Measurements from ENCODE around the gene TMEM26. TPM values are rescaled to one million over a fixed set of nuclear protein-coding genes. Genes with fewer than 3 reads are reported as not detected.

TMEM26 gene
- total RNA-seq, 1 donor from 2014 or later: 0.18 TPM

DNA sequence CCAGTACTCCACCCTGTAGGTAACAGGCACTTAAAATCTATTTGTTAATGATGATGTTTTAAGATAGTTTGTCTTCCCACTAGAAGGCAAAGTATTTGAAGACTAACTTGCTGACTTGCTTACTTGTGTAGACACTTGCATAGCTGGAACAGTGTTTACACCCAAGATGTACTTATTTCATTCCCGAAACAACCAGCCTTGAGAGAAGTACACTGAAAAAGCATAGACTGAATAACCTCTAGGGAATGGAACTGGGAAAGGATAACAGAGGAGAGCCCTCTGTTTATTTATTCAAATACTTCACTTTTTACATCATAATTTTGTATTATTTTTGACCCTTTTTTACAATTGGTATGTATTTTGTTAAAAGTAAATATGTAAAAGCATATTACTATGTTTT lies 33.1 kb upstream of the TMEM26 start:
- no peak overlapping the region for H3K4me2 ChIP-seq (ENCODE audit: low read length)
- H3K36me3 ChIP-seq (ENCODE audit: insufficient read depth, low read length): no peaks in the 10 kb centered on the region
- no peak overlapping the region for H3K4me3 ChIP-seq (ENCODE audit: insufficient read depth, low read depth, low read length)
- no peaks in the 10 kb centered on the region for H3K9me3 ChIP-seq (ENCODE audit: insufficient read depth, low read depth, low read length)
- no peak for DNase-seq (ENCODE audit: low read depth)
- Mint-ChIP-seq H3K27ac (ENCODE audit: unreplicated experiment) (no peak overlapping the region), H3K27me3 (ENCODE audit: low read depth, unreplicated experiment) (no peaks in the 10 kb centered on the region), H3K36me3 (ENCODE audit: low read depth, unreplicated experiment) (no peaks in the 10 kb centered on the region), H3K4me3 (ENCODE audit: unreplicated experiment) (no peak overlapping the region), H3K9me3 (ENCODE audit: unreplicated experiment) (no peaks in the 10 kb centered on the region), H3K4me1 (ENCODE audit: low read depth, unreplicated experiment) (no peaks in the 10 kb centered on the region)
- H3K79me2 ChIP-seq (ENCODE audit: insufficient read depth, low read length): no peaks in the 10 kb centered on the region
- TF ChIP-seq EZH2 (IDR thresholded peaks at IDR 0.05; ENCODE audit: insufficient read depth, low read length): no peak
- TF ChIP-seq, protein P1, sequence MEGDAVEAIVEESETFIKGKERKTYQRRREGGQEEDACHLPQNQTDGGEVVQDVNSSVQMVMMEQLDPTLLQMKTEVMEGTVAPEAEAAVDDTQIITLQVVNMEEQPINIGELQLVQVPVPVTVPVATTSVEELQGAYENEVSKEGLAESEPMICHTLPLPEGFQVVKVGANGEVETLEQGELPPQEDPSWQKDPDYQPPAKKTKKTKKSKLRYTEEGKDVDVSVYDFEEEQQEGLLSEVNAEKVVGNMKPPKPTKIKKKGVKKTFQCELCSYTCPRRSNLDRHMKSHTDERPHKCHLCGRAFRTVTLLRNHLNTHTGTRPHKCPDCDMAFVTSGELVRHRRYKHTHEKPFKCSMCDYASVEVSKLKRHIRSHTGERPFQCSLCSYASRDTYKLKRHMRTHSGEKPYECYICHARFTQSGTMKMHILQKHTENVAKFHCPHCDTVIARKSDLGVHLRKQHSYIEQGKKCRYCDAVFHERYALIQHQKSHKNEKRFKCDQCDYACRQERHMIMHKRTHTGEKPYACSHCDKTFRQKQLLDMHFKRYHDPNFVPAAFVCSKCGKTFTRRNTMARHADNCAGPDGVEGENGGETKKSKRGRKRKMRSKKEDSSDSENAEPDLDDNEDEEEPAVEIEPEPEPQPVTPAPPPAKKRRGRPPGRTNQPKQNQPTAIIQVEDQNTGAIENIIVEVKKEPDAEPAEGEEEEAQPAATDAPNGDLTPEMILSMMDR (IDR thresholded peaks at IDR 0.05; ENCODE audit: insufficient read depth, low read depth, low read length): no peak
- H3K27ac ChIP-seq (ENCODE audit: low read depth, low read length): no peak overlapping the region
- no peaks in the 10 kb centered on the region for H3K4me1 ChIP-seq (ENCODE audit: insufficient read depth, low read length)
- H3K9ac ChIP-seq (ENCODE audit: low read length): no peak overlapping the region
- no peak overlapping the region for H2AFZ ChIP-seq (ENCODE audit: low read depth, low read length)
- FAIRE-seq: no peak
- no peaks in the 10 kb centered on the region for H4K20me1 ChIP-seq (ENCODE audit: insufficient read depth, low read length)
- no peaks in the 10 kb centered on the region for H3K27me3 ChIP-seq (ENCODE audit: insufficient read depth, low read length)

DNA sequence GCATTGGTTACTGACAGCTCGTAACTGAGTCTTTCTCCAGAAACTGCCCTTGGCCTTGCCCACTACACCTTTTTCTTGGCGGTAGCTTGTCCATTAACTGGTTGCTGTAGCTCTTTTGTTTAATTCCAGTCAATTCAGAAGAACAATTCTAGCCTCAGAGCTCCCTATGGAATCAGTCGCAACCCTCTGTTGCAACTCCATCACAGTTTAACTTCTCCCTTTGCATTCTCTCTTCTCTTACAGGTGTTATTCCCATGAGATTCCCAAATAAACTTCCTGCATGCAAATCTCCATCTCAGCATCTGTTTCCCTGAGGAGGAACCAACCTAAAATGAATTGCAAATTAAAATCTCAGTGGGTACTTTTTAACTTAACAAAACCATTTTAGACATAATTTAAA lies 28.4 kb upstream of the TMEM26 start:
- Histone ChIP-seq H4K20me1 (ENCODE audit: insufficient read depth, low read length) (no peaks in the 10 kb centered on the region), H3K4me2 (ENCODE audit: low read length) (no peak overlapping the region), H3K9ac (ENCODE audit: low read length) (no peak overlapping the region), H3K27me3 (ENCODE audit: insufficient read depth, low read length) (no peaks in the 10 kb centered on the region), H3K4me1 (ENCODE audit: insufficient read depth, low read length) (no peaks in the 10 kb centered on the region), H3K36me3 (ENCODE audit: insufficient read depth, low read length) (no peaks in the 10 kb centered on the region), H3K9me3 (ENCODE audit: insufficient read depth, low read depth, low read length) (no peaks in the 10 kb centered on the region), H3K27ac (ENCODE audit: low read depth, low read length) (no peak overlapping the region), H2AFZ (ENCODE audit: low read depth, low read length) (no peak overlapping the region), H3K4me3 (ENCODE audit: insufficient read depth, low read depth, low read length) (no peak overlapping the region), H3K79me2 (ENCODE audit: insufficient read depth, low read length) (no peaks in the 10 kb centered on the region)
- H3K4me3 Mint-ChIP-seq (ENCODE audit: unreplicated experiment): no peak overlapping the region
- H3K36me3 Mint-ChIP-seq (ENCODE audit: low read depth, unreplicated experiment): no peaks in the 10 kb centered on the region
- no peaks in the 10 kb centered on the region for H3K4me1 Mint-ChIP-seq (ENCODE audit: low read depth, unreplicated experiment)
- no peak overlapping the region for H3K27ac Mint-ChIP-seq (ENCODE audit: unreplicated experiment)
- no peaks in the 10 kb centered on the region for H3K27me3 Mint-ChIP-seq (ENCODE audit: low read depth, unreplicated experiment)
- H3K9me3 Mint-ChIP-seq (ENCODE audit: unreplicated experiment): no peaks in the 10 kb centered on the region
- DNase-seq (ENCODE audit: low read depth) (no peak), FAIRE-seq (no peak)
- no peak for TF ChIP-seq EZH2 (IDR thresholded peaks at IDR 0.05; ENCODE audit: insufficient read depth, low read length)
- TF ChIP-seq, protein P1 (IDR thresholded peaks at IDR 0.05; ENCODE audit: insufficient read depth, low read depth, low read length): no peak

DNA sequence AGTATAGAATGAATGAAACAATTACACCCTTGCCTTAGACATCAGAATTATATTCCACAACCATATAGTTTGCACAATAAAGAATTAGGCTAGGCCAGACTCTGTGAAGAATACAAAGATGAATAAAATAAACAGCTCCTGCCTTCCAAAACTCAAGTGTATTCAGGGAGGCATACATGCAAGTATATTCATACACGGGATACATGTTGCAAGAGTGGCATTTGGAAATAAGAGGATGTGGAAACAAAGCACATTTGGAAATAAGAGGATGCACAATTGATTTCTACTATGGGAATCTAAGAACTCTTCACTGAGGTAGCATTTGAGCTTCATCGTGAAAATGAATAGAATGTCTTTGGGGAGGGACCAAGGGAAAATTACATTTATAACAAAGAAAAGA lies 27.0 kb upstream of the TMEM26 start:
- H3K4me1 Mint-ChIP-seq (ENCODE audit: low read depth, unreplicated experiment): peaks cover 2% of the 10 kb centered on the region
- no peak overlapping the region for H3K4me3 Mint-ChIP-seq (ENCODE audit: unreplicated experiment)
- Histone ChIP-seq H3K27me3 (ENCODE audit: insufficient read depth, low read length) (no peaks in the 10 kb centered on the region), H4K20me1 (ENCODE audit: insufficient read depth, low read length) (no peaks in the 10 kb centered on the region), H3K9me3 (ENCODE audit: insufficient read depth, low read depth, low read length) (no peaks in the 10 kb centered on the region), H3K79me2 (ENCODE audit: insufficient read depth, low read length) (no peaks in the 10 kb centered on the region), H3K4me3 (ENCODE audit: insufficient read depth, low read depth, low read length) (no peak overlapping the region), H3K36me3 (ENCODE audit: insufficient read depth, low read length) (no peaks in the 10 kb centered on the region), H3K4me1 (ENCODE audit: insufficient read depth, low read length) (peaks cover 4% of the 10 kb centered on the region), H2AFZ (ENCODE audit: low read depth, low read length) (no peak overlapping the region), H3K4me2 (ENCODE audit: low read length) (no peak overlapping the region), H3K9ac (ENCODE audit: low read length) (no peak overlapping the region), H3K27ac (ENCODE audit: low read depth, low read length) (no peak overlapping the region)
- no peak for FAIRE-seq
- no peaks in the 10 kb centered on the region for H3K9me3 Mint-ChIP-seq (ENCODE audit: unreplicated experiment)
- TF ChIP-seq, protein P1 (IDR thresholded peaks at IDR 0.05; ENCODE audit: insufficient read depth, low read depth, low read length): no peak
- TF ChIP-seq EZH2 (IDR thresholded peaks at IDR 0.05; ENCODE audit: insufficient read depth, low read length): no peak
- no peak for DNase-seq (ENCODE audit: low read depth)
- no peaks in the 10 kb centered on the region for H3K36me3 Mint-ChIP-seq (ENCODE audit: low read depth, unreplicated experiment)
- no peak overlapping the region for H3K27ac Mint-ChIP-seq (ENCODE audit: unreplicated experiment)
- H3K27me3 Mint-ChIP-seq (ENCODE audit: low read depth, unreplicated experiment): no peaks in the 10 kb centered on the region
